Loucy (cell line): ENCODE data around the gene OSGIN1.

Source experiments
- CTCF ChIP-seq: fragments of 200-600 bp; sonication (generic); conservative IDR thresholded peaks from 2 replicates; pipeline ENCODE4 v1.5.1; 2014; ENCODE audit warnings: mild to moderate bottlenecking, antibody characterized with exemption, low read length
- EZH2phosphoT487 ChIP-seq: fragments of 200-600 bp; IDR thresholded peaks from 2 replicates; pipeline ENCODE4 v1.6.1; 2018; ENCODE audit warnings: antibody characterized with exemption, mild to moderate bottlenecking, moderate library complexity, borderline replicate concordance

- TF ChIP-seq EZH2phosphoT487 (no peak), CTCF (no peak)
Measured at GRCh38 chr16:83957296-83957855, 4.3 kb downstream of the OSGIN1 start.
